T follicular helper cell (primary cell): Measurements from ENCODE around the gene DMC1.
"Not testable (repeated sequence)": the region's sequence is repeated elsewhere in the genome, so short reads cannot be mapped to it uniquely, and the experiment has no call there.

ENCODE experiments used
- DNase-seq: peaks from one replicate; pipeline ENCODE4 v3.0.0-alpha.2; 2020; ENCODE audit warnings: low read depth
- total RNA-seq, 2 experiments: gene quantifications; one replicate each; lab custom pipeline; 2026; lab: John Stamatoyannopoulos, UW

The DMC1 gene
- 0.06 to 0.78 reads per million in 2 experiments for total RNA-seq

- peak; percentile 98 for DNase-seq
These were observed at the start of gene DMC1 for GRCh38 chr22:38569972-38570778. Gene DMC1 (minus strand): TSS chr22:38570183. CDS start chr22:38568256, 1,927 bp downstream.

GRCh38 chr22:38618682-38619081 lies 48.7 kb upstream of the DMC1 start:
- DNase-seq: no peak

- no peak for DNase-seq
These were observed 48.3 kb upstream of the DMC1 start for GRCh38 chr22:38618258-38618657.

- not testable (repeated sequence) for DNase-seq
These were observed 45.1 kb upstream of the DMC1 start for GRCh38 chr22:38615064-38615405.

- no peak for DNase-seq
These were observed 44.5 kb upstream of the DMC1 start for GRCh38 chr22:38614332-38615063.

GRCh38 chr22:38613588-38613987 lies 43.6 kb upstream of the DMC1 start:
- DNase-seq: no peak

GRCh38 chr22:38612217-38613006 lies 42.4 kb upstream of the DMC1 start:
- no peak for DNase-seq

GRCh38 chr22:38611559-38611958 lies 41.6 kb upstream of the DMC1 start:
- DNase-seq: no peak

GRCh38 chr22:38610234-38610633 lies 40.3 kb upstream of the DMC1 start:
- no peak for DNase-seq

- DNase-seq: no peak
These were observed 39.2 kb upstream of the DMC1 start for GRCh38 chr22:38608992-38609750.

GRCh38 chr22:38607680-38608079 lies 37.7 kb upstream of the DMC1 start:
- DNase-seq: no peak

GRCh38 chr22:38602166-38602565 lies 32.2 kb upstream of the DMC1 start:
- DNase-seq: no peak

GRCh38 chr22:38601221-38601764 lies 31.3 kb upstream of the DMC1 start:
- DNase-seq: no peak

GRCh38 chr22:38599466-38599865 lies 29.5 kb upstream of the DMC1 start:
- DNase-seq: no peak

GRCh38 chr22:38582923-38583322 lies 12.9 kb upstream of the DMC1 start:
- DNase-seq: not testable (repeated sequence)

- no peak for DNase-seq
These were observed 8.5 kb upstream of the DMC1 start for GRCh38 chr22:38578505-38578904.

GRCh38 chr22:38572065-38572464 lies 2.1 kb upstream of the DMC1 start:
- peak; percentile 14 for DNase-seq

GRCh38 chr22:38570779-38571364 lies 889 bp upstream of the DMC1 start:
- peak; percentile 19 for DNase-seq

GRCh38 chr22:38569181-38569971 lies 607 bp downstream of the DMC1 start:
- no peak for DNase-seq
